HEK293 (cell line): ENCODE measurements around the gene PITPNM3.

Source experiments
- CTCF ChIA-PET: fragments of 350-600 bp; formaldehyde crosslinking; extraction: SDS; loops from one replicate; lab custom pipeline; 2021; ENCODE audit warnings: antibody characterized with exemption; lab: Yijun Ruan, JAX
- POLR2A ChIA-PET: fragments of 300-600 bp; formaldehyde crosslinking; extraction: SDS; loops from one replicate; lab custom pipeline; 2020; ENCODE audit warnings: antibody characterized with exemption, inconsistent platforms; lab: Yijun Ruan, JAX
- H3K27ac ChIP-seq: fragments of 200-500 bp; sonication (Bioruptor generic); 2 replicates; pipeline ENCODE4 v1.5.1; 2014; ENCODE audit warnings: low read depth, low read length, control low read depth, inconsistent platforms; ENCODE audit errors: extremely low read depth
- H3K36me3 ChIP-seq, 2 experiments: fragments of 200-500 bp in 1 of 2; sonication (Bioruptor generic) in 1 of 2; 1 replicate in 1 of 2; 2 replicates in 1 of 2; pipeline ENCODE4 v1.5.1; 2014 to 2017; ENCODE audit warnings: inconsistent platforms in 2 of 2, low read length in 2 of 2; ENCODE audit not compliant: control insufficient read depth in 2 of 2, insufficient read depth in 1 of 2
- H3K4me1 ChIP-seq: fragments of 200-500 bp; sonication (Bioruptor generic); 2 replicates; pipeline ENCODE4 v1.5.1; 2014; ENCODE audit warnings: mild to moderate bottlenecking, low read length, inconsistent platforms; ENCODE audit not compliant: control insufficient read depth, insufficient read depth
- H3K4me3 ChIP-seq: 2 replicates; pipeline ENCODE4 v1.5.1; 2011; ENCODE audit warnings: low read depth, mild to moderate bottlenecking, control low read depth, low read length, moderate library complexity
- H3K9me3 ChIP-seq: fragments of 200-500 bp; sonication (Bioruptor generic); 2 replicates; pipeline ENCODE4 v1.5.1; 2014; ENCODE audit warnings: low read depth, low read length, inconsistent platforms; ENCODE audit not compliant: control insufficient read depth, insufficient read depth
- EGR2 ChIP-seq: fragments of 450-650 bp; formaldehyde crosslinking; IDR thresholded peaks from 2 replicates; pipeline ENCODE4 v1.5.1; 2016; ENCODE audit warnings: low read depth, missing biosample characterization, missing genetic modification characterization
- FEZF1 ChIP-seq: fragments of 450-650 bp; formaldehyde crosslinking; IDR thresholded peaks from 2 replicates; pipeline ENCODE4 v1.5.1; 2016; ENCODE audit warnings: missing biosample characterization, missing genetic modification characterization
- SCRT2 ChIP-seq: fragments of 450-650 bp; formaldehyde crosslinking; IDR thresholded peaks from 2 replicates; pipeline ENCODE4 v1.5.1; 2016; ENCODE audit warnings: missing biosample characterization, missing genetic modification characterization
- YY1 ChIP-seq: fragments of 450-650 bp; formaldehyde crosslinking; IDR thresholded peaks from 2 replicates; pipeline ENCODE4 v1.5.1; 2018; ENCODE audit warnings: missing biosample characterization, missing genetic modification characterization
- ZBTB8A ChIP-seq: fragments of 450-650 bp; formaldehyde crosslinking; IDR thresholded peaks from 2 replicates; pipeline ENCODE4 v1.5.1; 2016; ENCODE audit warnings: missing biosample characterization, missing genetic modification characterization
- ZFHX2 ChIP-seq: fragments of 450-650 bp; formaldehyde crosslinking; conservative IDR thresholded peaks from 2 replicates; pipeline ENCODE4 v1.5.1; 2016; ENCODE audit warnings: missing biosample characterization, missing genetic modification characterization
- ZNF148 ChIP-seq: fragments of 450-650 bp; formaldehyde crosslinking; IDR thresholded peaks from 2 replicates; pipeline ENCODE4 v1.5.0; 2017; ENCODE audit warnings: missing biosample characterization, missing genetic modification characterization, borderline replicate concordance
- ZNF362 ChIP-seq: fragments of 450-650 bp; formaldehyde crosslinking; IDR thresholded peaks from 2 replicates; pipeline ENCODE4 v1.5.1; 2016; ENCODE audit warnings: missing biosample characterization, missing genetic modification characterization
- ZNF768 ChIP-seq: fragments of 450-650 bp; formaldehyde crosslinking; IDR thresholded peaks from 2 replicates; pipeline ENCODE4 v1.5.1; 2018; ENCODE audit warnings: missing biosample characterization, mild to moderate bottlenecking, missing genetic modification characterization
- ZXDB ChIP-seq: fragments of 450-650 bp; formaldehyde crosslinking; IDR thresholded peaks from 2 replicates; pipeline ENCODE4 v1.5.1; 2016; ENCODE audit warnings: missing biosample characterization, missing genetic modification characterization
- TF ChIP-seq, protein P1 (sequence below): fragments of 450-650 bp; formaldehyde crosslinking; IDR thresholded peaks from 2 replicates; pipeline ENCODE4 v1.5.1; 2017; ENCODE audit warnings: missing biosample characterization, missing genetic modification characterization
- TF ChIP-seq, protein P2 (sequence below): fragments of 450-650 bp; formaldehyde crosslinking; IDR thresholded peaks from 2 replicates; pipeline ENCODE4 v1.5.1; 2017; ENCODE audit warnings: missing biosample characterization, missing genetic modification characterization
- TF ChIP-seq, protein P3 (sequence below): fragments of 450-650 bp; formaldehyde crosslinking; IDR thresholded peaks from 2 replicates; pipeline ENCODE4 v1.5.1; 2016; ENCODE audit warnings: missing biosample characterization, missing genetic modification characterization, borderline replicate concordance

The PITPNM3 gene

GRCh38 chr17:6450926-6451832 is 105.2 kb downstream of the PITPNM3 start:
- ChIA-PET CTCF (no interaction called here), POLR2A (no interaction called here)
- TF ChIP-seq EGR2: peak; percentile 88
- peak; percentile 49; the same call in 1 of the 2 replicates for TF ChIP-seq ZBTB8A (tag by site-specific recombination)
- TF ChIP-seq, protein P1, sequence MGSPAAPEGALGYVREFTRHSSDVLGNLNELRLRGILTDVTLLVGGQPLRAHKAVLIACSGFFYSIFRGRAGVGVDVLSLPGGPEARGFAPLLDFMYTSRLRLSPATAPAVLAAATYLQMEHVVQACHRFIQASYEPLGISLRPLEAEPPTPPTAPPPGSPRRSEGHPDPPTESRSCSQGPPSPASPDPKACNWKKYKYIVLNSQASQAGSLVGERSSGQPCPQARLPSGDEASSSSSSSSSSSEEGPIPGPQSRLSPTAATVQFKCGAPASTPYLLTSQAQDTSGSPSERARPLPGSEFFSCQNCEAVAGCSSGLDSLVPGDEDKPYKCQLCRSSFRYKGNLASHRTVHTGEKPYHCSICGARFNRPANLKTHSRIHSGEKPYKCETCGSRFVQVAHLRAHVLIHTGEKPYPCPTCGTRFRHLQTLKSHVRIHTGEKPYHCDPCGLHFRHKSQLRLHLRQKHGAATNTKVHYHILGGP: peak; percentile 95
- TF ChIP-seq ZFHX2 (tag by site-specific recombination): peak; percentile 93
- TF ChIP-seq ZNF362 (tag by site-specific recombination): no peak
- TF ChIP-seq, protein P2, sequence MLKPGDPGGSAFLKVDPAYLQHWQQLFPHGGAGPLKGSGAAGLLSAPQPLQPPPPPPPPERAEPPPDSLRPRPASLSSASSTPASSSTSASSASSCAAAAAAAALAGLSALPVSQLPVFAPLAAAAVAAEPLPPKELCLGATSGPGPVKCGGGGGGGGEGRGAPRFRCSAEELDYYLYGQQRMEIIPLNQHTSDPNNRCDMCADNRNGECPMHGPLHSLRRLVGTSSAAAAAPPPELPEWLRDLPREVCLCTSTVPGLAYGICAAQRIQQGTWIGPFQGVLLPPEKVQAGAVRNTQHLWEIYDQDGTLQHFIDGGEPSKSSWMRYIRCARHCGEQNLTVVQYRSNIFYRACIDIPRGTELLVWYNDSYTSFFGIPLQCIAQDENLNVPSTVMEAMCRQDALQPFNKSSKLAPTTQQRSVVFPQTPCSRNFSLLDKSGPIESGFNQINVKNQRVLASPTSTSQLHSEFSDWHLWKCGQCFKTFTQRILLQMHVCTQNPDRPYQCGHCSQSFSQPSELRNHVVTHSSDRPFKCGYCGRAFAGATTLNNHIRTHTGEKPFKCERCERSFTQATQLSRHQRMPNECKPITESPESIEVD (tag by site-specific recombination): 0 out of 2 replicates have a peak, but pooled peaks have one; percentile 44
- Histone ChIP-seq H3K4me1 (no peaks in the 10 kb centered on the region), H3K4me3 (no peak overlapping the region), H3K9me3 (no peaks in the 10 kb centered on the region), H3K36me3 (peaks cover 0 to 42% of the 10 kb centered on the region in 2 experiments; a peak in 2 of 3 replicates), H3K27ac (no peak overlapping the region)

GRCh38 chr17:6449307-6449706 is 107.0 kb downstream of the PITPNM3 start:
- no peaks in the 10 kb centered on the region for H3K9me3 ChIP-seq
- peaks cover 4% of the 10 kb centered on the region; the same call in 1 of the 2 replicates for H3K4me1 ChIP-seq
- H3K36me3 ChIP-seq: peaks cover 0 to 53% of the 10 kb centered on the region in 2 experiments; a peak in 2 of 3 replicates
- ChIA-PET POLR2A (no interaction called here), CTCF (interaction anchor here (1.2 kb wide), 1 partner anchor 24 kb away, joined by 5 read pairs; no protein-coding TSS in a partner anchor)
- no peak overlapping the region for H3K4me3 ChIP-seq
- no peak overlapping the region for H3K27ac ChIP-seq
- TF ChIP-seq FEZF1 (tag by site-specific recombination) (no peak), ZNF768 (tag by site-specific recombination) (0 out of 2 replicates have a peak, but pooled peaks have one; percentile 56), ZNF148 (tag by site-specific recombination) (no peak), ZXDB (tag by site-specific recombination) (no peak), YY1 (tag by site-specific recombination) (no peak)

DNA sequence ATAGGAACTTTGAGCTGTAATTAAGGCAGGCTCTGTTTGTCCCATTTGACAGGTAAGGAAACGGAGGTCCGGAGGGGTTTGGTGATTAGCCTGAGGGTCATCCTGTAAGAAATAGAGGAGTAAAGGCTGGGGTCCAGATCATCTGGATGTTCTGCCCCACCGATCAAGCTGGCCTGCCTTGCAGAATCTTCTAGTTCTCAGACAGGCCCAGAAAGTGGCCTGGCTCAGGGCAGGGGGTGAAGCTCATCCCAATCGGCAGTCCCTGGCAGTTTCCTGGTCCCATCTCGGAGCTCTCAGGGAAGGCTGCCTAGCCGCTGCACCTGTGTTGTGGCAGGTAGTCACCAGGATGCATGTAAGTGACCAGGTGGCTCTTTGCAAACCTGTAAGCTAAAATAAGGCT is 107.9 kb downstream of the PITPNM3 start:
- Histone ChIP-seq H3K9me3 (no peaks in the 10 kb centered on the region), H3K4me3 (no peak overlapping the region), H3K4me1 (peaks cover 4% of the 10 kb centered on the region; the same call in 1 of the 2 replicates), H3K27ac (no peak overlapping the region), H3K36me3 (peaks cover 0 to 53% of the 10 kb centered on the region in 2 experiments; a peak in 2 of 3 replicates)
- ChIA-PET POLR2A (interaction anchor here (0.5 kb wide), 1 partner anchor 9 kb away, joined by 3 read pairs; no protein-coding TSS in a partner anchor), CTCF (interaction anchor here (1.2 kb wide), 1 partner anchor 24 kb away, joined by 5 read pairs; no protein-coding TSS in a partner anchor)
- TF ChIP-seq SCRT2 (tag by site-specific recombination): no peak
- TF ChIP-seq, protein P3, sequence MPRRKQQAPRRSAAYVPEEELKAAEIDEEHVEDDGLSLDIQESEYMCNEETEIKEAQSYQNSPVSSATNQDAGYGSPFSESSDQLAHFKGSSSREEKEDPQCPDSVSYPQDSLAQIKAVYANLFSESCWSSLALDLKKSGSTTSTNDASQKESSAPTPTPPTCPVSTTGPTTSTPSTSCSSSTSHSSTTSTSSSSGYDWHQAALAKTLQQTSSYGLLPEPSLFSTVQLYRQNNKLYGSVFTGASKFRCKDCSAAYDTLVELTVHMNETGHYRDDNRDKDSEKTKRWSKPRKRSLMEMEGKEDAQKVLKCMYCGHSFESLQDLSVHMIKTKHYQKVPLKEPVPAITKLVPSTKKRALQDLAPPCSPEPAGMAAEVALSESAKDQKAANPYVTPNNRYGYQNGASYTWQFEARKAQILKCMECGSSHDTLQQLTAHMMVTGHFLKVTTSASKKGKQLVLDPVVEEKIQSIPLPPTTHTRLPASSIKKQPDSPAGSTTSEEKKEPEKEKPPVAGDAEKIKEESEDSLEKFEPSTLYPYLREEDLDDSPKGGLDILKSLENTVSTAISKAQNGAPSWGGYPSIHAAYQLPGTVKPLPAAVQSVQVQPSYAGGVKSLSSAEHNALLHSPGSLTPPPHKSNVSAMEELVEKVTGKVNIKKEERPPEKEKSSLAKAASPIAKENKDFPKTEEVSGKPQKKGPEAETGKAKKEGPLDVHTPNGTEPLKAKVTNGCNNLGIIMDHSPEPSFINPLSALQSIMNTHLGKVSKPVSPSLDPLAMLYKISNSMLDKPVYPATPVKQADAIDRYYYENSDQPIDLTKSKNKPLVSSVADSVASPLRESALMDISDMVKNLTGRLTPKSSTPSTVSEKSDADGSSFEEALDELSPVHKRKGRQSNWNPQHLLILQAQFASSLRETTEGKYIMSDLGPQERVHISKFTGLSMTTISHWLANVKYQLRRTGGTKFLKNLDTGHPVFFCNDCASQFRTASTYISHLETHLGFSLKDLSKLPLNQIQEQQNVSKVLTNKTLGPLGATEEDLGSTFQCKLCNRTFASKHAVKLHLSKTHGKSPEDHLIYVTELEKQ (tag by site-specific recombination): no peak
